Ammon's horn (tissue), 1 donor: ENCODE results near the gene HLA-DRB5.
"Not testable (repeated sequence)": the region's sequence is repeated elsewhere in the genome, so short reads cannot be mapped to it uniquely, and the experiment has no call there.

Experiments
- DNase-seq: peaks from one replicate; pipeline ENCODE4 v3.0.0-alpha.2; 2016; ENCODE audit warnings: low spot score

HLA-DRB5 gene

GRCh38 chr6:32529697-32530430 lies at the start of gene HLA-DRB5:
HLA-DRB5 (minus strand) TSS chr6:32530287; CDS start chr6:32530224, 63 bp downstream.
- peak; percentile 56 for DNase-seq

- no peak for DNase-seq
Observed at GRCh38 chr6:32578962-32579361, 48.9 kb upstream of the HLA-DRB5 start.

- DNase-seq: not testable (repeated sequence)
Observed at GRCh38 chr6:32577493-32577892, 47.4 kb upstream of the HLA-DRB5 start.

- DNase-seq: no peak
Observed at GRCh38 chr6:32576250-32576649, 46.2 kb upstream of the HLA-DRB5 start.

GRCh38 chr6:32570363-32570905 lies 40.3 kb upstream of the HLA-DRB5 start:
- no peak for DNase-seq

GRCh38 chr6:32568561-32568960 lies 38.5 kb upstream of the HLA-DRB5 start:
- no peak for DNase-seq

GRCh38 chr6:32566957-32567356 lies 36.9 kb upstream of the HLA-DRB5 start:
- no peak for DNase-seq

- no peak for DNase-seq
Observed at GRCh38 chr6:32565511-32565910, 35.4 kb upstream of the HLA-DRB5 start.

- DNase-seq: no peak
Observed at GRCh38 chr6:32562940-32563339, 32.9 kb upstream of the HLA-DRB5 start.

GRCh38 chr6:32559747-32560146 lies 29.7 kb upstream of the HLA-DRB5 start:
- no peak for DNase-seq

- no peak for DNase-seq
Observed at GRCh38 chr6:32558426-32559057, 28.5 kb upstream of the HLA-DRB5 start.

- no peak for DNase-seq
Observed at GRCh38 chr6:32554116-32554965, 24.3 kb upstream of the HLA-DRB5 start.

GRCh38 chr6:32553037-32553742 lies 23.1 kb upstream of the HLA-DRB5 start:
- DNase-seq: no peak

GRCh38 chr6:32551410-32551809 lies 21.3 kb upstream of the HLA-DRB5 start:
- DNase-seq: no peak

GRCh38 chr6:32539839-32540238 lies 9.8 kb upstream of the HLA-DRB5 start:
- no peak for DNase-seq

- not testable (repeated sequence) for DNase-seq
Observed at GRCh38 chr6:32530431-32530793, 325 bp upstream of the HLA-DRB5 start.

GRCh38 chr6:32522302-32523047 lies 7.6 kb downstream of the HLA-DRB5 start:
- no peak for DNase-seq

- no peak for DNase-seq
Observed at GRCh38 chr6:32519910-32520258, 10.2 kb downstream of the HLA-DRB5 start.

- DNase-seq: no peak
Observed at GRCh38 chr6:32519118-32519909, 10.8 kb downstream of the HLA-DRB5 start.
